GM23338 (cell line): ENCODE measurements around the gene KRTAP4-16. TPM values are rescaled to one million over a fixed set of nuclear protein-coding genes. Genes with fewer than 3 reads are reported as not detected.

Experiments used
- ATAC-seq: fragments of 200-7000 bp; cut with Tn5 transposase; 3 replicates; pipeline ENCODE4 v1.9.1; 2020
- DNase-seq: peaks from one replicate; pipeline ENCODE4 v3.0.0-alpha.2; 2015; ENCODE audit warnings: low spot score
- H2AFZ ChIP-seq: fragments of 200-600 bp; sonication (generic); 2 replicates; pipeline ENCODE4 v1.8.0; 2016; ENCODE audit warnings: antibody characterized with exemption, mild to moderate bottlenecking, moderate library complexity
- H3F3A ChIP-seq: fragments of 200-600 bp; sonication (generic); replicated peaks from 2 replicates; pipeline ENCODE4 v1.8.0; 2017; ENCODE audit warnings: antibody characterized with exemption, mixed run types, low read depth
- H3K27ac ChIP-seq: fragments of 200-600 bp; sonication (generic); 2 replicates; pipeline ENCODE4 v1.6.1; 2016; ENCODE audit warnings: low read depth
- H3K27me3 ChIP-seq: fragments of 200-600 bp; sonication (generic); 2 replicates; pipeline ENCODE4 v1.8.0; 2016; ENCODE audit warnings: mild to moderate bottlenecking, mixed run types, moderate library complexity; ENCODE audit not compliant: insufficient read depth
- H3K36me3 ChIP-seq: fragments of 200-600 bp; sonication (generic); 2 replicates; pipeline ENCODE4 v1.8.0; 2016; ENCODE audit warnings: mild to moderate bottlenecking; ENCODE audit not compliant: insufficient read depth
- H3K4me1 ChIP-seq: fragments of 200-600 bp; sonication (generic); 2 replicates; pipeline ENCODE4 v1.8.0; 2016; ENCODE audit warnings: mild to moderate bottlenecking, moderate library complexity; ENCODE audit not compliant: insufficient read depth
- H3K4me2 ChIP-seq: fragments of 200-600 bp; sonication (generic); 2 replicates; pipeline ENCODE4 v1.7.1; 2017; ENCODE audit warnings: mixed run types
- H3K4me3 ChIP-seq: fragments of 200-600 bp; sonication (generic); 2 replicates; pipeline ENCODE4 v1.6.1; 2016; ENCODE audit warnings: mixed run types
- H3K79me2 ChIP-seq: fragments of 200-600 bp; sonication (generic); replicated peaks from 2 replicates; pipeline ENCODE4 v1.8.0; 2017; ENCODE audit warnings: mild to moderate bottlenecking; ENCODE audit not compliant: insufficient read depth
- H3K9me2 ChIP-seq: fragments of 200-600 bp; sonication (generic); 2 replicates; pipeline ENCODE4 v1.8.0; 2017; ENCODE audit not compliant: insufficient read depth
- H4K20me1 ChIP-seq: fragments of 200-600 bp; sonication (generic); replicated peaks from 2 replicates; pipeline ENCODE4 v1.8.0; 2017; ENCODE audit warnings: mild to moderate bottlenecking; ENCODE audit not compliant: insufficient read depth
- H3K27ac Mint-ChIP-seq: 2 replicates; pipeline ENCODE4 v1.8.0; 2020; ENCODE audit warnings: inconsistent platforms, mild to moderate bottlenecking, moderate library complexity, mixed read lengths
- H3K27me3 Mint-ChIP-seq: 3 replicates; pipeline ENCODE4 v1.8.0; 2022; ENCODE audit warnings: low read depth, mild to moderate bottlenecking, moderate library complexity, mixed read lengths, inconsistent platforms; ENCODE audit not compliant: insufficient read depth, poor library complexity
- H3K36me3 Mint-ChIP-seq: 3 replicates; pipeline ENCODE4 v1.8.0; 2021; ENCODE audit warnings: low read depth, mild to moderate bottlenecking, inconsistent platforms, moderate library complexity, mixed read lengths
- H3K4me1 Mint-ChIP-seq: 3 replicates; pipeline ENCODE4 v1.8.0; 2020; ENCODE audit warnings: mild to moderate bottlenecking, inconsistent platforms, mixed read lengths
- H3K4me3 Mint-ChIP-seq: 3 replicates; pipeline ENCODE4 v1.8.0; 2021; ENCODE audit warnings: moderate library complexity, mild to moderate bottlenecking, inconsistent platforms, mixed read lengths
- H3K9me3 Mint-ChIP-seq: 3 replicates; pipeline ENCODE4 v1.8.0; 2020; ENCODE audit warnings: moderate library complexity, mild to moderate bottlenecking, inconsistent platforms, mixed read lengths
- CREB1 ChIP-seq: fragments of 250-450 bp; sonication (Bioruptor Pico); IDR thresholded peaks from 2 replicates; pipeline ENCODE4 v1.5.0; 2020; ENCODE audit warnings: low read depth, mild to moderate bottlenecking, moderate library complexity
- EZH2 ChIP-seq: fragments of 200-600 bp; sonication (generic); IDR thresholded peaks from one replicate; pipeline ENCODE4 v1.8.0; 2017; ENCODE audit warnings: antibody characterized with exemption, mild to moderate bottlenecking, low read depth; ENCODE audit not compliant: unreplicated experiment
- EZH2phosphoT487 ChIP-seq: fragments of 200-600 bp; sonication (generic); IDR thresholded peaks from one replicate; pipeline ENCODE4 v1.8.1; 2018; ENCODE audit warnings: antibody characterized with exemption; ENCODE audit not compliant: unreplicated experiment
- JUNB ChIP-seq: IDR thresholded peaks from one replicate; pipeline ENCODE4 v1.6.1; 2016; ENCODE audit warnings: antibody characterized with exemption; ENCODE audit not compliant: unreplicated experiment
- NANOG ChIP-seq: IDR thresholded peaks from 2 replicates; pipeline ENCODE4 v1.6.1; 2016; ENCODE audit warnings: antibody characterized with exemption, borderline replicate concordance
- POLR2AphosphoS5 ChIP-seq: IDR thresholded peaks from 2 replicates; pipeline ENCODE4 v1.6.1; 2016; ENCODE audit warnings: antibody characterized with exemption, low read depth
- STAT1 ChIP-seq: IDR thresholded peaks from one replicate; pipeline ENCODE4 v1.6.1; 2016; ENCODE audit warnings: antibody characterized with exemption; ENCODE audit not compliant: unreplicated experiment
- ZNF114 ChIP-seq: fragments of 250-450 bp; sonication (Bioruptor Pico); IDR thresholded peaks from 2 replicates; pipeline ENCODE4 v1.5.0; 2020; ENCODE audit warnings: mild to moderate bottlenecking, moderate library complexity
- ZNF331 ChIP-seq: fragments of 250-450 bp; sonication (Bioruptor Pico); IDR thresholded peaks from 2 replicates; pipeline ENCODE4 v1.5.0; 2020; ENCODE audit warnings: low read depth, mild to moderate bottlenecking, moderate library complexity
- polyA plus RNA-seq: library from polyadenylated mRNA; unstranded; fragments of >200 nt; fragmentation: Nextera tagmentation; extraction: Ambion mirVana; gene quantifications from 2 replicates; pipeline ENCODE4 v1.2.1, GENCODE V29; 2016
- total RNA-seq: library from RNA; depleted of rRNA; stranded (reverse); fragments of >200 nt; shearing (Covaris generic); gene quantifications from 2 replicates; pipeline ENCODE4 v1.2.3, GENCODE V29; 2014
- TF ChIP-seq, protein P1 (sequence below), 2 experiments: fragments of 200-600 bp in 1 of 2; sonication (generic) in 1 of 2; conservative IDR thresholded peaks; 2 replicates each; pipeline versions ENCODE4 v1.5.1 to v1.6.1; 2016 to 2017; ENCODE audit warnings: antibody characterized with exemption in 2 of 2, low read depth in 2 of 2, mild to moderate bottlenecking in 2 of 2, moderate library complexity in 1 of 2
- TF ChIP-seq, protein P2 (sequence below): fragments of 250-450 bp; sonication (Bioruptor Pico); IDR thresholded peaks from 2 replicates; pipeline ENCODE4 v1.5.0; 2020; ENCODE audit warnings: mild to moderate bottlenecking, moderate library complexity
- TF ChIP-seq, protein P3 (sequence below): IDR thresholded peaks from 2 replicates; pipeline ENCODE4 v1.6.1; 2016; ENCODE audit warnings: antibody characterized with exemption
- TF ChIP-seq, protein P4 (sequence below): IDR thresholded peaks from one replicate; pipeline ENCODE4 v1.6.1; 2018; ENCODE audit warnings: antibody characterized with exemption; ENCODE audit not compliant: unreplicated experiment

The KRTAP4-16 gene
- total and polyA plus RNA-seq, 2 experiments from 2014 or later, result not detected

DNA sequence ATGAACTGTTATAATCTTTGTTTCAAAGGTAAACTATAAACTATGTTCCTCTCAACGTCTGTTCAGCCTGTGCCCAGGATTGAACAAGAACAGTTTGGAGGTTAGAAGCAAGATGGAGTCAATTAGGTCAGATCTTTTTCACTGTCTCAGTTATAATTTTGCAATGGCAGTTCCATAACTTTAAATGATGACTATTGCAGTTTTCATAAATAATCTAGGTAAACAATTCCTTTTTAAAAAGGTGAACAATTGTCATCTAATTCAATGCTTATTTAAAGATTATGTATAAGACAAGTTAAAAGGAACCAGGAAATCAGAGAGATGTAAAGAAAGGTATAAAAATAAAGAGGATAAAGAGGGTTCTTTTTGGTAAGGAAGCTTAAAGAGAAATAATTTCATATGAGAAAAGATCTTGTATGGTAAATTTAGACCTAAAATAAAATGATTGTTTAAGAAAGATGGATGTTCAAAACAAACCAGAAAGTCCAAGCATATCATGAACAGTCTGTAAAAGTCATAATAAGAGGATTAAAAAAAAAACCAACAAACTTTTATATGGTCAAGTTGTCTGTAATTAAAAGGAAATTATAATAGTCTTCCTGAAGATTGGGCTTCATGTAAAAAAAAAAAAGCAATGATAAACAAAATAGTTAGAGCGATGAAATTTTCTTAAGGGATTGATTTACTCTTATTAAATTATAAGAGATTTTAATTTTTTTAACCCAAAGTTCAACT lies 9.3 kb upstream of the KRTAP4-16 start:
- Histone ChIP-seq H3K27ac (no peak overlapping the region), H3K36me3 (peaks cover 21% of the 10 kb centered on the region; the same call in 1 of the 2 replicates), H2AFZ (no peak overlapping the region), H3K4me2 (no peak overlapping the region), H3K4me1 (peaks cover 22% of the 10 kb centered on the region), H3K9me2 (no peaks in the 10 kb centered on the region), H3K4me3 (no peak overlapping the region), H3K27me3 (no peaks in the 10 kb centered on the region), H4K20me1 (no peaks in the 10 kb centered on the region), H3F3A (no peaks in the 10 kb centered on the region), H3K79me2 (no peaks in the 10 kb centered on the region)
- ATAC-seq, result no peak
- Mint-ChIP-seq H3K36me3 (peaks cover 60% of the 10 kb centered on the region), H3K9me3 (peaks cover 54% of the 10 kb centered on the region), H3K4me1 (peaks cover 35% of the 10 kb centered on the region), H3K27ac (no peak overlapping the region), H3K4me3 (no peak overlapping the region), H3K27me3 (peaks cover 5% of the 10 kb centered on the region)
- no peak for DNase-seq
- TF ChIP-seq STAT1 (no peak), EZH2 (no peak), JUNB (no peak), NANOG (no peak), CREB1 (CRISPR knock-in tag) (no peak), POLR2AphosphoS5 (no peak), ZNF114 (CRISPR knock-in tag) (no peak), ZNF331 (no peak), EZH2phosphoT487 (no peak)
- TF ChIP-seq, protein P1, sequence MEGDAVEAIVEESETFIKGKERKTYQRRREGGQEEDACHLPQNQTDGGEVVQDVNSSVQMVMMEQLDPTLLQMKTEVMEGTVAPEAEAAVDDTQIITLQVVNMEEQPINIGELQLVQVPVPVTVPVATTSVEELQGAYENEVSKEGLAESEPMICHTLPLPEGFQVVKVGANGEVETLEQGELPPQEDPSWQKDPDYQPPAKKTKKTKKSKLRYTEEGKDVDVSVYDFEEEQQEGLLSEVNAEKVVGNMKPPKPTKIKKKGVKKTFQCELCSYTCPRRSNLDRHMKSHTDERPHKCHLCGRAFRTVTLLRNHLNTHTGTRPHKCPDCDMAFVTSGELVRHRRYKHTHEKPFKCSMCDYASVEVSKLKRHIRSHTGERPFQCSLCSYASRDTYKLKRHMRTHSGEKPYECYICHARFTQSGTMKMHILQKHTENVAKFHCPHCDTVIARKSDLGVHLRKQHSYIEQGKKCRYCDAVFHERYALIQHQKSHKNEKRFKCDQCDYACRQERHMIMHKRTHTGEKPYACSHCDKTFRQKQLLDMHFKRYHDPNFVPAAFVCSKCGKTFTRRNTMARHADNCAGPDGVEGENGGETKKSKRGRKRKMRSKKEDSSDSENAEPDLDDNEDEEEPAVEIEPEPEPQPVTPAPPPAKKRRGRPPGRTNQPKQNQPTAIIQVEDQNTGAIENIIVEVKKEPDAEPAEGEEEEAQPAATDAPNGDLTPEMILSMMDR (conservative IDR thresholded peaks at IDR 0.05; ENCODE audit: low read depth in 2 of 2), result no peak
- TF ChIP-seq, protein P2, sequence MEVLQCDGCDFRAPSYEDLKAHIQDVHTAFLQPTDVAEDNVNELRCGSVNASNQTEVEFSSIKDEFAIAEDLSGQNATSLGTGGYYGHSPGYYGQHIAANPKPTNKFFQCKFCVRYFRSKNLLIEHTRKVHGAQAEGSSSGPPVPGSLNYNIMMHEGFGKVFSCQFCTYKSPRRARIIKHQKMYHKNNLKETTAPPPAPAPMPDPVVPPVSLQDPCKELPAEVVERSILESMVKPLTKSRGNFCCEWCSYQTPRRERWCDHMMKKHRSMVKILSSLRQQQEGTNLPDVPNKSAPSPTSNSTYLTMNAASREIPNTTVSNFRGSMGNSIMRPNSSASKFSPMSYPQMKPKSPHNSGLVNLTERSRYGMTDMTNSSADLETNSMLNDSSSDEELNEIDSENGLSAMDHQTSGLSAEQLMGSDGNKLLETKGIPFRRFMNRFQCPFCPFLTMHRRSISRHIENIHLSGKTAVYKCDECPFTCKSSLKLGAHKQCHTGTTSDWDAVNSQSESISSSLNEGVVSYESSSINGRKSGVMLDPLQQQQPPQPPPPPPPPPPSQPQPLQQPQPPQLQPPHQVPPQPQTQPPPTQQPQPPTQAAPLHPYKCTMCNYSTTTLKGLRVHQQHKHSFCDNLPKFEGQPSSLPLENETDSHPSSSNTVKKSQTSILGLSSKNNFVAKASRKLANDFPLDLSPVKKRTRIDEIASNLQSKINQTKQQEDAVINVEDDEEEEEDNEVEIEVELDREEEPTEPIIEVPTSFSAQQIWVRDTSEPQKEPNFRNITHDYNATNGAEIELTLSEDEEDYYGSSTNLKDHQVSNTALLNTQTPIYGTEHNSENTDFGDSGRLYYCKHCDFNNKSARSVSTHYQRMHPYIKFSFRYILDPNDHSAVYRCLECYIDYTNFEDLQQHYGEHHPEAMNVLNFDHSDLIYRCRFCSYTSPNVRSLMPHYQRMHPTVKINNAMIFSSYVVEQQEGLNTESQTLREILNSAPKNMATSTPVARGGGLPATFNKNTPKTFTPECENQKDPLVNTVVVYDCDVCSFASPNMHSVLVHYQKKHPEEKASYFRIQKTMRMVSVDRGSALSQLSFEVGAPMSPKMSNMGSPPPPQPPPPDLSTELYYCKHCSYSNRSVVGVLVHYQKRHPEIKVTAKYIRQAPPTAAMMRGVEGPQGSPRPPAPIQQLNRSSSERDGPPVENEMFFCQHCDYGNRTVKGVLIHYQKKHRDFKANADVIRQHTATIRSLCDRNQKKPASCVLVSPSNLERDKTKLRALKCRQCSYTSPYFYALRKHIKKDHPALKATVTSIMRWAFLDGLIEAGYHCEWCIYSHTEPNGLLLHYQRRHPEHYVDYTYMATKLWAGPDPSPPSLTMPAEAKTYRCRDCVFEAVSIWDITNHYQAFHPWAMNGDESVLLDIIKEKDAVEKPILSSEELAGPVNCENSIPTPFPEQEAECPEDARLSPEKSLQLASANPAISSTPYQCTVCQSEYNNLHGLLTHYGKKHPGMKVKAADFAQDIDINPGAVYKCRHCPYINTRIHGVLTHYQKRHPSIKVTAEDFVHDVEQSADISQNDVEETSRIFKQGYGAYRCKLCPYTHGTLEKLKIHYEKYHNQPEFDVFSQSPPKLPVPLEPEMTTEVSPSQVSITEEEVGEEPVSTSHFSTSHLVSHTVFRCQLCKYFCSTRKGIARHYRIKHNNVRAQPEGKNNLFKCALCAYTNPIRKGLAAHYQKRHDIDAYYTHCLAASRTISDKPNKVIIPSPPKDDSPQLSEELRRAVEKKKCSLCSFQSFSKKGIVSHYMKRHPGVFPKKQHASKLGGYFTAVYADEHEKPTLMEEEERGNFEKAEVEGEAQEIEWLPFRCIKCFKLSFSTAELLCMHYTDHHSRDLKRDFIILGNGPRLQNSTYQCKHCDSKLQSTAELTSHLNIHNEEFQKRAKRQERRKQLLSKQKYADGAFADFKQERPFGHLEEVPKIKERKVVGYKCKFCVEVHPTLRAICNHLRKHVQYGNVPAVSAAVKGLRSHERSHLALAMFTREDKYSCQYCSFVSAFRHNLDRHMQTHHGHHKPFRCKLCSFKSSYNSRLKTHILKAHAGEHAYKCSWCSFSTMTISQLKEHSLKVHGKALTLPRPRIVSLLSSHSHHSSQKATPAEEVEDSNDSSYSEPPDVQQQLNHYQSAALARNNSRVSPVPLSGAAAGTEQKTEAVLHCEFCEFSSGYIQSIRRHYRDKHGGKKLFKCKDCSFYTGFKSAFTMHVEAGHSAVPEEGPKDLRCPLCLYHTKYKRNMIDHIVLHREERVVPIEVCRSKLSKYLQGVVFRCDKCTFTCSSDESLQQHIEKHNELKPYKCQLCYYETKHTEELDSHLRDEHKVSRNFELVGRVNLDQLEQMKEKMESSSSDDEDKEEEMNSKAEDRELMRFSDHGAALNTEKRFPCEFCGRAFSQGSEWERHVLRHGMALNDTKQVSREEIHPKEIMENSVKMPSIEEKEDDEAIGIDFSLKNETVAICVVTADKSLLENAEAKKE, result no peak
- TF ChIP-seq, protein P3, sequence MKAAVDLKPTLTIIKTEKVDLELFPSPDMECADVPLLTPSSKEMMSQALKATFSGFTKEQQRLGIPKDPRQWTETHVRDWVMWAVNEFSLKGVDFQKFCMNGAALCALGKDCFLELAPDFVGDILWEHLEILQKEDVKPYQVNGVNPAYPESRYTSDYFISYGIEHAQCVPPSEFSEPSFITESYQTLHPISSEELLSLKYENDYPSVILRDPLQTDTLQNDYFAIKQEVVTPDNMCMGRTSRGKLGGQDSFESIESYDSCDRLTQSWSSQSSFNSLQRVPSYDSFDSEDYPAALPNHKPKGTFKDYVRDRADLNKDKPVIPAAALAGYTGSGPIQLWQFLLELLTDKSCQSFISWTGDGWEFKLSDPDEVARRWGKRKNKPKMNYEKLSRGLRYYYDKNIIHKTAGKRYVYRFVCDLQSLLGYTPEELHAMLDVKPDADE, result no peak
- TF ChIP-seq, protein P4, sequence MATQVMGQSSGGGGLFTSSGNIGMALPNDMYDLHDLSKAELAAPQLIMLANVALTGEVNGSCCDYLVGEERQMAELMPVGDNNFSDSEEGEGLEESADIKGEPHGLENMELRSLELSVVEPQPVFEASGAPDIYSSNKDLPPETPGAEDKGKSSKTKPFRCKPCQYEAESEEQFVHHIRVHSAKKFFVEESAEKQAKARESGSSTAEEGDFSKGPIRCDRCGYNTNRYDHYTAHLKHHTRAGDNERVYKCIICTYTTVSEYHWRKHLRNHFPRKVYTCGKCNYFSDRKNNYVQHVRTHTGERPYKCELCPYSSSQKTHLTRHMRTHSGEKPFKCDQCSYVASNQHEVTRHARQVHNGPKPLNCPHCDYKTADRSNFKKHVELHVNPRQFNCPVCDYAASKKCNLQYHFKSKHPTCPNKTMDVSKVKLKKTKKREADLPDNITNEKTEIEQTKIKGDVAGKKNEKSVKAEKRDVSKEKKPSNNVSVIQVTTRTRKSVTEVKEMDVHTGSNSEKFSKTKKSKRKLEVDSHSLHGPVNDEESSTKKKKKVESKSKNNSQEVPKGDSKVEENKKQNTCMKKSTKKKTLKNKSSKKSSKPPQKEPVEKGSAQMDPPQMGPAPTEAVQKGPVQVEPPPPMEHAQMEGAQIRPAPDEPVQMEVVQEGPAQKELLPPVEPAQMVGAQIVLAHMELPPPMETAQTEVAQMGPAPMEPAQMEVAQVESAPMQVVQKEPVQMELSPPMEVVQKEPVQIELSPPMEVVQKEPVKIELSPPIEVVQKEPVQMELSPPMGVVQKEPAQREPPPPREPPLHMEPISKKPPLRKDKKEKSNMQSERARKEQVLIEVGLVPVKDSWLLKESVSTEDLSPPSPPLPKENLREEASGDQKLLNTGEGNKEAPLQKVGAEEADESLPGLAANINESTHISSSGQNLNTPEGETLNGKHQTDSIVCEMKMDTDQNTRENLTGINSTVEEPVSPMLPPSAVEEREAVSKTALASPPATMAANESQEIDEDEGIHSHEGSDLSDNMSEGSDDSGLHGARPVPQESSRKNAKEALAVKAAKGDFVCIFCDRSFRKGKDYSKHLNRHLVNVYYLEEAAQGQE, result no peak
